GM04504 (cell line): ENCODE data around the gene PARD3.
A peak's percentile ranks its signal among the peaks of the same experiment; 100 is the strongest.

ENCODE experiments used
- DNase-seq: peaks from one replicate; pipeline ENCODE4 v3.0.0-alpha.2; 2012; ENCODE audit warnings: low read depth

The PARD3 gene

GRCh38 chr10:34689053-34689452 is 126.0 kb downstream of the PARD3 start:
- DNase-seq = peak; percentile 39

GRCh38 chr10:34687434-34688210 is 127.5 kb downstream of the PARD3 start:
- no peak for DNase-seq

GRCh38 chr10:34682580-34682979 is 132.5 kb downstream of the PARD3 start:
- no peak for DNase-seq

- no peak for DNase-seq
Observed at GRCh38 chr10:34681933-34682332, 133.2 kb downstream of the PARD3 start.

- DNase-seq = no peak
Observed at GRCh38 chr10:34679177-34679576, 135.9 kb downstream of the PARD3 start.

- DNase-seq = no peak
Observed at GRCh38 chr10:34677591-34677990, 137.5 kb downstream of the PARD3 start.

- DNase-seq = no peak
Observed at GRCh38 chr10:34677132-34677531, 138.0 kb downstream of the PARD3 start.

- DNase-seq = no peak
Observed at GRCh38 chr10:34674176-34674575, 140.9 kb downstream of the PARD3 start.

- no peak for DNase-seq
Observed at GRCh38 chr10:34670081-34670480, 145.0 kb downstream of the PARD3 start.

- no peak for DNase-seq
Observed at GRCh38 chr10:34669079-34669478, 146.0 kb downstream of the PARD3 start.

- no peak for DNase-seq
Observed at GRCh38 chr10:34667177-34667576, 147.9 kb downstream of the PARD3 start.

GRCh38 chr10:34666008-34666704 is 148.9 kb downstream of the PARD3 start:
- DNase-seq = peak; percentile 81

- no peak for DNase-seq
Observed at GRCh38 chr10:34664706-34665105, 150.4 kb downstream of the PARD3 start.

- no peak for DNase-seq
Observed at GRCh38 chr10:34661580-34661979, 153.5 kb downstream of the PARD3 start.

GRCh38 chr10:34658934-34659333 is 156.2 kb downstream of the PARD3 start:
- no peak for DNase-seq

- DNase-seq = no peak
Observed at GRCh38 chr10:34656661-34657060, 158.4 kb downstream of the PARD3 start.

GRCh38 chr10:34655286-34656170 is 159.6 kb downstream of the PARD3 start:
- DNase-seq = peak; percentile 42

GRCh38 chr10:34654211-34654610 is 160.9 kb downstream of the PARD3 start:
- DNase-seq = no peak

- DNase-seq = no peak
Observed at GRCh38 chr10:34653530-34653929, 161.6 kb downstream of the PARD3 start.

GRCh38 chr10:34651416-34652195 is 163.5 kb downstream of the PARD3 start:
- no peak for DNase-seq

GRCh38 chr10:34650156-34650555 is 164.9 kb downstream of the PARD3 start:
- no peak for DNase-seq

- DNase-seq = no peak
Observed at GRCh38 chr10:34649385-34649784, 165.7 kb downstream of the PARD3 start.
